NCI-H2196 (cell line): ENCODE measurements around the gene COL23A1.

ENCODE experiments used
- DNase-seq: peaks from one replicate; lab custom pipeline; 2025; ENCODE audit not compliant: unreplicated experiment; lab: John Stamatoyannopoulos, UW

The COL23A1 gene

GRCh38 chr5:178478370-178478769, 111.8 kb downstream of the COL23A1 start:
- DNase-seq, result no peak

GRCh38 chr5:178477802-178478201, 112.4 kb downstream of the COL23A1 start:
- DNase-seq, result no peak

GRCh38 chr5:178476972-178477754, 113.0 kb downstream of the COL23A1 start:
- no peak for DNase-seq

GRCh38 chr5:178476531-178476930, 113.7 kb downstream of the COL23A1 start:
- DNase-seq, result no peak

- DNase-seq, result no peak
Measured at GRCh38 chr5:178475422-178475821, 114.8 kb downstream of the COL23A1 start.

GRCh38 chr5:178474562-178475184, 115.5 kb downstream of the COL23A1 start:
- DNase-seq, result no peak

- no peak for DNase-seq
Measured at GRCh38 chr5:178473854-178474253, 116.3 kb downstream of the COL23A1 start.

GRCh38 chr5:178472138-178472537, 118.1 kb downstream of the COL23A1 start:
- no peak for DNase-seq

GRCh38 chr5:178471711-178472110, 118.5 kb downstream of the COL23A1 start:
- DNase-seq, result no peak

GRCh38 chr5:178470760-178471025, 119.5 kb downstream of the COL23A1 start:
- no peak for DNase-seq

GRCh38 chr5:178469975-178470759, 120.0 kb downstream of the COL23A1 start:
- DNase-seq, result no peak

- no peak for DNase-seq
Measured at GRCh38 chr5:178469011-178469974, 120.9 kb downstream of the COL23A1 start.

GRCh38 chr5:178468196-178468685, 122.0 kb downstream of the COL23A1 start:
- DNase-seq, result no peak

GRCh38 chr5:178467568-178468195, 122.5 kb downstream of the COL23A1 start:
- no peak for DNase-seq

- DNase-seq, result no peak
Measured at GRCh38 chr5:178467205-178467567, 123.0 kb downstream of the COL23A1 start.

GRCh38 chr5:178466342-178466741, 123.9 kb downstream of the COL23A1 start:
- no peak for DNase-seq

GRCh38 chr5:178465861-178466288, 124.3 kb downstream of the COL23A1 start:
- no peak for DNase-seq

GRCh38 chr5:178465228-178465860, 124.8 kb downstream of the COL23A1 start:
- no peak for DNase-seq

GRCh38 chr5:178464431-178465048, 125.7 kb downstream of the COL23A1 start:
- DNase-seq, result no peak
